H1 (cell line): Measurements from ENCODE around the gene SND1. TPM values are rescaled to one million over a fixed set of nuclear protein-coding genes. Genes with fewer than 3 reads are reported as not detected.

ENCODE experiments used
- CTCF ChIA-PET: fragments of 300-600 bp; sonication (Branson Sonifier 250); formaldehyde crosslinking; loops from one replicate; lab custom pipeline; 2021; ENCODE audit not compliant: partially characterized antibody; lab: Charles Lee
- POLR2A ChIA-PET: fragments of 300-600 bp; sonication (Branson Sonifier 250); formaldehyde crosslinking; loops from one replicate; lab custom pipeline; 2021; ENCODE audit warnings: inconsistent platforms; ENCODE audit not compliant: partially characterized antibody; lab: Charles Lee
- DNase-seq, 2 experiments: peaks; one replicate each; pipeline versions ENCODE4 v3.0.0 to v3.0.0-alpha.2; 2010 to 2022; ENCODE audit warnings: low spot score in 2 of 2, low read depth in 1 of 2, mixed read lengths in 1 of 2
- FAIRE-seq: peaks from 2 replicates; lab custom pipeline; 2011; peaks lifted over from hg19 to GRCh38; lab: Jason Lieb, UNC
- H2AFZ ChIP-seq: 2 replicates; pipeline ENCODE4 v1.8.1; 2012; ENCODE audit warnings: low read length, inconsistent platforms
- H2AK5ac ChIP-seq: 2 replicates; pipeline ENCODE4 v1.6.1; 2013; ENCODE audit warnings: low read depth, low read length
- H2BK120ac ChIP-seq: replicated peaks from 2 replicates; pipeline ENCODE3; 2013; ENCODE audit warnings: low read depth, low read length, inconsistent platforms
- H2BK12ac ChIP-seq: 2 replicates; pipeline ENCODE4 v1.6.1; 2013; ENCODE audit warnings: low read depth, low read length
- H2BK15ac ChIP-seq: 2 replicates; pipeline ENCODE4 v1.6.1; 2013; ENCODE audit warnings: low read length
- H2BK20ac ChIP-seq: 2 replicates; pipeline ENCODE4 v1.6.1; 2013; ENCODE audit warnings: low read length
- H2BK5ac ChIP-seq: 2 replicates; pipeline ENCODE4 v1.6.1; 2013; ENCODE audit warnings: low read depth, low read length
- H3K14ac ChIP-seq: 2 replicates; pipeline ENCODE4 v1.6.1; 2013; ENCODE audit warnings: inconsistent platforms; ENCODE audit not compliant: insufficient read length
- H3K18ac ChIP-seq: 2 replicates; pipeline ENCODE4 v1.6.1; 2013; ENCODE audit warnings: low read length; ENCODE audit errors: extremely low read depth
- H3K23ac ChIP-seq: 2 replicates; pipeline ENCODE4 v1.6.1; 2013; ENCODE audit warnings: inconsistent platforms; ENCODE audit not compliant: insufficient read length
- H3K23me2 ChIP-seq: 2 replicates; pipeline ENCODE4 v1.6.1; 2013; ENCODE audit warnings: low read depth, low read length
- H3K27ac ChIP-seq: 2 replicates; pipeline ENCODE4 v1.6.1; 2011; ENCODE audit warnings: low read depth, low read length, inconsistent platforms
- H3K27me3 ChIP-seq, 4 experiments: replicated peaks in 1 of 4; 1 replicate in 1 of 4; 2 replicates in 3 of 4; pipeline versions ENCODE4 v1.6.1 to v1.8.1; 2011 to 2013; ENCODE audit warnings: low read length in 3 of 4, mild to moderate bottlenecking in 3 of 4, inconsistent platforms in 2 of 4, mixed read lengths in 2 of 4, moderate library complexity in 1 of 4; ENCODE audit not compliant: control insufficient read depth in 3 of 4, insufficient read depth in 3 of 4; ENCODE audit errors: extremely low read depth in 1 of 4
- H3K36me3 ChIP-seq, 4 experiments: 2 replicates each; pipeline versions ENCODE4 v1.6.1 to v1.8.1; 2011 to 2013; ENCODE audit warnings: mild to moderate bottlenecking in 4 of 4, low read length in 3 of 4, moderate library complexity in 2 of 4, control low read depth in 1 of 4, inconsistent platforms in 1 of 4; ENCODE audit not compliant: insufficient read depth in 4 of 4, control insufficient read depth in 2 of 4
- H3K4ac ChIP-seq: replicated peaks from 2 replicates; pipeline ENCODE3; 2013; ENCODE audit warnings: low read length, low read depth, mixed read lengths, inconsistent platforms; ENCODE audit not compliant: insufficient read length
- H3K4me1 ChIP-seq, 4 experiments: replicated peaks in 1 of 4; 1 replicate in 1 of 4; 2 replicates in 3 of 4; pipeline versions ENCODE4 v1.6.1 to v1.8.1; 2011 to 2013; ENCODE audit warnings: low read length in 3 of 4, inconsistent platforms in 2 of 4, mixed read lengths in 1 of 4; ENCODE audit not compliant: insufficient read depth in 4 of 4, control insufficient read depth in 3 of 4
- H3K4me2 ChIP-seq, 2 experiments: 2 replicates each; pipeline versions ENCODE4 v1.6.1 to v1.8.1; 2011 to 2013; ENCODE audit warnings: low read depth in 2 of 2, low read length in 2 of 2, control low read depth in 1 of 2, inconsistent platforms in 1 of 2, mild to moderate bottlenecking in 1 of 2; ENCODE audit not compliant: insufficient read depth in 1 of 2
- H3K4me3 ChIP-seq, 4 experiments: fragments of 200-600, 300-600 bp in 1 of 4; sonication (generic), shearing (Covaris generic), sonication (Bioruptor Twin) in 1 of 4; 2 replicates each; pipeline versions ENCODE4 v1.5.1 to v1.8.1; 2011 to 2016; ENCODE audit warnings: low read length in 4 of 4, low read depth in 3 of 4, control low read depth in 2 of 4, inconsistent platforms in 2 of 4, mild to moderate bottlenecking in 2 of 4, mixed read lengths in 1 of 4, moderate library complexity in 1 of 4; ENCODE audit not compliant: insufficient read depth in 2 of 4; ENCODE audit errors: extremely low read depth in 1 of 4
- H3K56ac ChIP-seq: replicated peaks from 2 replicates; pipeline ENCODE3; 2013; ENCODE audit warnings: low read depth, mild to moderate bottlenecking, mixed read lengths, low read length, inconsistent platforms; ENCODE audit not compliant: insufficient read length
- H3K79me1 ChIP-seq: 2 replicates; pipeline ENCODE4 v1.6.1; 2013; ENCODE audit warnings: low read depth, low read length, control low read depth
- H3K79me2 ChIP-seq, 2 experiments: 2 replicates each; pipeline versions ENCODE4 v1.6.1 to v1.8.1; 2012 to 2013; ENCODE audit warnings: low read length in 2 of 2, mild to moderate bottlenecking in 2 of 2, inconsistent platforms in 1 of 2; ENCODE audit not compliant: insufficient read depth in 2 of 2, control insufficient read depth in 1 of 2
- H3K9ac ChIP-seq, 4 experiments: replicated peaks in 1 of 4; 1 replicate in 1 of 4; 2 replicates in 3 of 4; pipeline versions ENCODE4 v1.6.1 to v1.8.1; 2011 to 2013; ENCODE audit warnings: low read depth in 3 of 4, low read length in 3 of 4, control low read depth in 2 of 4, mild to moderate bottlenecking in 2 of 4, moderate library complexity in 2 of 4, inconsistent platforms in 1 of 4; ENCODE audit errors: extremely low read depth in 1 of 4
- H3K9me3 ChIP-seq, 2 experiments: 2 replicates each; pipeline versions ENCODE4 v1.6.1 to v1.8.1; 2012 to 2013; ENCODE audit warnings: mild to moderate bottlenecking in 2 of 2, moderate library complexity in 2 of 2, control low read depth in 1 of 2, inconsistent platforms in 1 of 2, low read depth in 1 of 2, low read length in 1 of 2, mixed read lengths in 1 of 2; ENCODE audit not compliant: insufficient read depth in 2 of 2
- H4K20me1 ChIP-seq, 2 experiments: replicated peaks in 1 of 2; 2 replicates each; pipeline versions ENCODE3 to v1.8.1; 2011 to 2013; ENCODE audit warnings: inconsistent platforms in 2 of 2, low read length in 2 of 2, mild to moderate bottlenecking in 1 of 2; ENCODE audit not compliant: insufficient read depth in 2 of 2, control insufficient read depth in 1 of 2
- H4K5ac ChIP-seq: 2 replicates; pipeline ENCODE4 v1.6.1; 2013; ENCODE audit warnings: low read length, low read depth, mixed read lengths, inconsistent platforms; ENCODE audit not compliant: insufficient read length
- H4K8ac ChIP-seq: 2 replicates; pipeline ENCODE4 v1.8.0; 2013; ENCODE audit warnings: mild to moderate bottlenecking, moderate library complexity, low read length, inconsistent platforms; ENCODE audit not compliant: insufficient read depth; ENCODE audit errors: extremely low read depth
- H4K91ac ChIP-seq: replicated peaks from 2 replicates; pipeline ENCODE3; 2013; ENCODE audit warnings: low read length, mixed read lengths, inconsistent platforms; ENCODE audit not compliant: insufficient read length
- EP300 ChIP-seq, 2 experiments: IDR thresholded peaks; 1 replicate in 1 of 2; 2 replicates in 1 of 2; pipeline ENCODE4 v1.6.1; 2011 to 2012; ENCODE audit warnings: low read depth in 2 of 2, low read length in 2 of 2, mild to moderate bottlenecking in 2 of 2, borderline replicate concordance in 1 of 2, inconsistent platforms in 1 of 2, moderate library complexity in 1 of 2
- RXRA ChIP-seq: IDR thresholded peaks from 2 replicates; pipeline ENCODE4 v1.6.1; 2011; ENCODE audit warnings: low read depth, mild to moderate bottlenecking, low read length, moderate library complexity; ENCODE audit not compliant: insufficient read depth
- SIN3A ChIP-seq, 2 experiments: IDR thresholded peaks in 1 of 2; conservative IDR thresholded peaks in 1 of 2; 2 replicates each; pipeline ENCODE4 v1.6.1; 2011 to 2012; ENCODE audit warnings: low read length in 2 of 2, improper control_type of control experiment in 1 of 2, low read depth in 1 of 2, mild to moderate bottlenecking in 1 of 2
- WGBS, 2 experiments: shearing (Covaris generic) in 1 of 2; methylation state at CpG; one replicate each; pipeline versions ENCODE4 v1.1.6 to v1.1.7; 2013 to 2015; ENCODE audit warnings: low lambda C conversion rate in 2 of 2, mixed read lengths in 2 of 2, inconsistent platforms in 1 of 2, low coverage in 1 of 2, missing lambda C conversion rate in 1 of 2; ENCODE audit not compliant: insufficient replicate concordance in 2 of 2, insufficient coverage in 1 of 2, insufficient read length in 1 of 2; ENCODE audit errors: extremely low coverage in 1 of 2, missing lambda C conversion rate in 1 of 2; 5-methylcytosine and 5-hydroxymethylcytosine counted together
- polyA plus RNA-seq, 7 experiments: library from polyadenylated mRNA; depleted of rRNA in 3 of 7; stranded (reverse) in 5 of 7; unstranded in 2 of 7; fragments of >200 nt in 5 of 7; fragments of 200-250 nt in 2 of 7; gene quantifications; 1 replicate in 5 of 7; 2 replicates in 1 of 7; 4 replicates in 1 of 7; pipeline versions ENCODE4 v1.2.1 to v1.2.3, GENCODE V29; 2011 to 2013; ENCODE audit warnings: missing spikeins in 2 of 7, mixed read lengths in 2 of 7
- total RNA-seq: library from RNA; stranded (reverse); fragmentation: NEBNext Ultra II Directional; extraction: Animal tissue kit (Norgen Biotek cat#: 25700); gene quantifications from 2 replicates; pipeline ENCODE4 v1.2.1, GENCODE V29; 2021

SND1 gene
- total and polyA plus RNA-seq, 2 of the 8 experiments (the other 6 are each of a cell fraction or from before 2014, with no cell fraction given) = 122 to 290 TPM

GRCh38 chr7:127771707-127772106, 119.7 kb downstream of the SND1 start:
- Histone ChIP-seq H3K14ac (no peak overlapping the region), H3K27me3 (no peaks in the 10 kb centered on the region), H3K23ac (no peak overlapping the region), H3K4ac (no peak overlapping the region), H4K8ac (no peak overlapping the region), H3K56ac (no peak overlapping the region), H4K5ac (no peak overlapping the region), H3K4me2 (no peak overlapping the region), H3K79me2 (peaks cover 0 to 60% of the 10 kb centered on the region in 2 experiments; a peak in 2 of 4 replicates), H3K27ac (no peak overlapping the region), H2BK12ac (no peak overlapping the region), H2AK5ac (no peak overlapping the region), H4K20me1 (peaks cover 0 to 2% of the 10 kb centered on the region in 2 experiments), H3K4me3 (no peak overlapping the region), H2AFZ (no peak overlapping the region), H3K79me1 (no peaks in the 10 kb centered on the region; the same call in 1 of the 2 replicates), H2BK15ac (no peak overlapping the region), H3K18ac (no peak overlapping the region), H3K4me1 (peaks cover 0 to 3% (median 1%) of the 10 kb centered on the region in 4 experiments; a peak in 2 of 7 replicates), H2BK120ac (no peak overlapping the region), H2BK20ac (no peak overlapping the region), H2BK5ac (no peak overlapping the region), H3K9me3 (no peaks in the 10 kb centered on the region), H3K23me2 (no peaks in the 10 kb centered on the region), H4K91ac (no peak overlapping the region), H3K36me3 (no peaks in the 10 kb centered on the region), H3K9ac (no peak overlapping the region)
- 88% methylated on average over 5 of the region's 5 CpGs; no CpG with 5 or more reads in 1 of the 2 experiments for WGBS, 2 experiments
- DNase-seq (no peak), FAIRE-seq (no peak)
- ChIA-PET POLR2A (no interaction called here), CTCF (interaction anchor here (2.3 kb wide), 1 partner anchor 21 kb away, joined by 7 read pairs; no protein-coding TSS in a partner anchor)
- TF ChIP-seq SIN3A (conservative IDR thresholded peaks at IDR 0.05 in 1 of 2, IDR thresholded peaks at IDR 0.05 in 1 of 2; ENCODE audit: low read depth in 1 of 2, low read length in 2 of 2) (no peak), RXRA (no peak), EP300 (IDR thresholded peaks at IDR 0.05; ENCODE audit: borderline replicate concordance in 1 of 2, low read depth in 2 of 2, low read length in 2 of 2) (no peak)
